Lung microvascular endothelial cell (primary cell): Measurements from ENCODE around the gene APBB2. TPM values are rescaled to one million over a fixed set of nuclear protein-coding genes. Genes with fewer than 3 reads are reported as not detected.
A peak's percentile ranks its signal among the peaks of the same experiment; 100 is the strongest.

Source experiments
- DNase-seq, 2 donors: peaks; one replicate each; pipeline versions ENCODE4 v3.0.0 to v3.0.0-alpha.2; 2010; ENCODE audit warnings: low read depth in 2 of 2
- total RNA-seq: library from RNA; depleted of rRNA; stranded (reverse); fragments of >200 nt; gene quantifications from 2 replicates; pipeline ENCODE4 v1.2.1, GENCODE V29; 2014

APBB2 gene
- total RNA-seq, 1 donor from 2014 or later = 18.5 TPM

- DNase-seq = peak; percentile 68 to 82
These were observed 2.1 kb upstream of the APBB2 start for GRCh38 chr4:41216294-41217019.

- DNase-seq = no peak
These were observed 1.6 kb upstream of the APBB2 start for GRCh38 chr4:41215969-41216293.

DNA sequence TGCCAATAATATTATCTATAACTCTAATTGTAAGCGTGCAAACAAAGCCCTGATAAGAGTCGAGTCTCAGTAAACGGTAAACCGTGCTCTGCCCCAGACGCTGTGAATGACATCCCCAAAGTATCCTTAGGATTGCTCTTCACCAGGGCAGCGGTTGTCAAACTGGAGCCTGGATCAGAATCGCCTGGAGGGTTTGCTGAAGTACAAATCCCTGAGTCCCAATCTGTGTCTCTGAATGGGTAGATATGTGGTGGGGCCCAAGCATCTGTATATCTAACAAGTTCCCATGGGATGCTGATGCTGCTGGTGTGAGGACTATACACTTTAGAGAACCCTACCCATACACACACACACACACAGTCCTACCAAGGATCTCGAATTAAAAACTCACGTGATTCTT, 813 bp upstream of the APBB2 start:
- no peak for DNase-seq

DNA sequence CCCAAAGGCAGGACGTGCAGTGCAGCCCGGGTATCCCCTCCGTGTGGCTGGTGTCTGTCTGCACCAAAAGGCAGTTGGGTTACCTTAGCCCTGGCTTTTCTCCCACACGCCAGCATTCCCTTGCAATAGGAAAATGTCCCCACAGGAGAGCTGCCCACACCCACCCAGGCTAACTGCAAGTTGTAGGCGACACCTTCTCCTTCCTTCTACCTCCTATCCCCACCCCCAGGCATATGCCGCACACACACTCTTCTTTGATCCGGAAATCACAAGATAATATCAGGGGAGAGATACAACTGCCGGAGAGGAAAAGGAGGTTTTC, 444 bp upstream of the APBB2 start:
- DNase-seq = no peak

GRCh38 chr4:41213625-41214135, 662 bp downstream of the APBB2 start:
- DNase-seq = peak; percentile 28 to 36

DNA sequence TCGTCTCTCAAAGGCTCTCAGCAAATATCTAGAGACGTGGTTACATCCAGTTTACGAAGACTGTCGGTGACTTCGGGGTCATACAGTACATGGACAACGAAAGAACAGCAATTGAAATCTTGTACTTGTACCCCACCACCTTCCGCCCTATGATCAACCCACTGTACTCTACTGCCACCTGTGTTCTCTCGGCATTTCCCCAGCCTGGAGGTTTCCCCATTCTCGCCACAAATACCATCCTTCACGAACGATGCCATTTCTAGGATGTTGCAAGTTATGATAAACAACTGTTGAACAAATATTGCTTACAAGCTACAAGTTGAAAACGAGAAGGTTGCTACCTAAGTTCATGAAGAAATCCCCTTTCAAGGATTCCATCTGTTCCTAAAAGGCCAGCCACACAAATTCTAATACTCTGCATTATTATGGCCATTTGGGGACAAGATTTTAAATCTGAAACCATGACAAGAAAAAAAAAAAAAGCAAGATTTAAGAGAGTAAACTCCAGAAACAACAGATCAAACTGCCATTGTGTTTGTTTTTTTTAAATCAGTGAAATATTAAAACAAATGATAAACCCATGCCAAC, 1.6 kb downstream of the APBB2 start:
- DNase-seq = peak; percentile 70 to 88

DNA sequence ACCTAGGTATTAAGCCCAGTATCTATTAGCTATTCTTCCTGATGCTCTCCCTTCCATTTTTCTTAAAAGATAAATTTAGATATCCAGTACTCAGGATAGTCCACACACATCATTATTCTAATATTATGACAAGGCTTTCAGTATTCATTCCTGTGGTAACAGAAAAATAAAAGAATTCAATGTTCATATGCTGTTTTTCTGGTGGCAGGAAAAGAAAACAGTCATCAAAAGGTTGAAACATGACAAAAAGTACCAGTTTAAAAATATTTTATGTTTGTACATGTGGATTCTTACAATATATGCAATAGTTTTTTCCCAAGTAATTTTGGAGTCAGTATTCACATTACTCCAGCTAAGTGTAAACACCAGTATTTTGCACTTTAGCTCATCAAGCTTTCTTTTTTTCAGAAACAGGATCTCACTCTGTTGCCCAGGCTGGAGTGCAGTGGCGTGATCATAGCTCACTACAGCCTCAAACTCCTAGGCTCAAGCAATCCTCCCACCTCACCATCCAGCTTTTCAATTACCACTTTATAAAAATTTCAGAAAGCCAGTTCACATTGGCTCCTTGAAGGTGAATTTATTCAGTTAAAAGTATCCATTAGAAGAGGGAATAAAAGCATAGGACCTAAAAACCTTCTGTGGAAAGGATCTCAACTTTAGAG, 2.3 kb downstream of the APBB2 start:
- DNase-seq = no peak

DNA sequence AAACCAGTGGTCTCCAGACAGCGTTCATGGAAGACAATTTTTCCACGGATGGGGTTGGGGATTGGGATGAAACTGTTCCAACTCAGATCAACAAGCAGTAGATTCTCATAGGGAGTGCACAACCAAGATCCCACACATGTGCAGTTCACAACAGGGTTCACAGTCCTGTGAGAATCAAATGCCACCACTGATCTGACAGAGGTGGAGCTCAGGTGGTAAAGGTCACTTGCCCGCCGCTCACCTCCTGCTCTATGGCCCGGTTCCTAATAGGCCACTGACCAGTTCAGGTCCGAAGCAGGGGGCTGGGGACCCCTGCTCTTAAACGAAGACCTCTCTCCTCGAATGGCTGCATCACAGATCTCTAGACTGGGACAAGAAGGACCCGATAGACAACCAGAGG, 4.4 kb downstream of the APBB2 start:
- no peak for DNase-seq

GRCh38 chr4:41209187-41209586, 5.2 kb downstream of the APBB2 start:
- no peak for DNase-seq

GRCh38 chr4:41207291-41207831, 7.0 kb downstream of the APBB2 start:
- DNase-seq = no peak

- DNase-seq = no peak
These were observed 8.4 kb downstream of the APBB2 start for GRCh38 chr4:41205854-41206460.

GRCh38 chr4:41205130-41205529, 9.2 kb downstream of the APBB2 start:
- peak; percentile 59 to 61 for DNase-seq

- DNase-seq = peak; percentile 82 to 85
These were observed 9.9 kb downstream of the APBB2 start for GRCh38 chr4:41204400-41204978.

GRCh38 chr4:41203841-41204240, 10.5 kb downstream of the APBB2 start:
- no peak for DNase-seq

DNA sequence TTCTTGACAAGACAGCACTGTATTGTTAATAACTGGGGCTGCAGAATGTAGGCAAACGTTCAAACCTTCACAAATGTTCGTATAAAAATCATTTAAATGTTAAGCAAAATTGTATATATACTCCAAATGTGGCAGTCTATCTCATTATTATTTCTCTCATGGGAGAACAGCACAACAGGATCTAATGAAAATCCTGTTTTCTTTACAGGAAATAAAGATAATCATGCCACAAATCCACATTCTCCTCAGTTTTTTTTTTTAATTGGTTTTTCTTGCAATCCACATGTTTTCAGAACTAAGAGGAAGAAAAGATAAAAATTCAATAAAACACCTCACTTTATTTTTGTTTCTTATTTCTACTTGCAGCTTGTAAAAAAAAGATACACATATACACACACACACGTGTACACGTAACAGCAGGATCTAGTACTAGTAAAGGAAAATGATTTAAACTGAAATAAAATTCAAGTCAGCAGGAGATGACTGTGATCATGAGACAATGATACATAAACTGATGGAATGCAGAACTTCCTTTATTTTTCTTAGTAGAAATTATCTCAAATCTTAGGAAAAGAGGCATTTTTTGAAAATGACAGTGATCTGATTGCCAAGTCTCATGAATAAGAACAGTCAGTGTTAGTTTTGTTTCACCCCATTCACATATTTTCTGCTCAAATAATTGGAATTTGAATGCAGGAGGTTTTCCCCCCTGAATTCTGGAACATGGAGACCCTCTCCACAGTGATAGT, 11.3 kb downstream of the APBB2 start:
- peak in 1 of 2 donors; percentile 72 for DNase-seq

DNA sequence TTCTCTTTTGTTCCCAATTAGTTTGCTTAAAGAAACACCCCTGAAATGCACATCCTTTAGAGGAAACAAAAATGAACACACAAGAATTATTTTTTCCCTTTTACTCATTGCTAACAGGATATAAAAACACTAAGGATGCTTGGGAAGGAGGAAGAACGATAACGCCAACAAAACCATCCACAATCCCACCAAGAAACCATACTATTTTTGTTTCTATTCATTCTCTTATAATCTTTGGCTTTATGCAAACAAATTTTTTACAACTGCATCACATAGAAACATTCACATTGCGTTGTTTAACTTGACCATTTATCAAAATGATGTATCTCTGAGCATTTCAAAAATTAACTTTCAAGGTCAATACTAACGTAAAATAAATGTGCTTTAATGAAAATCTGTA, 12.0 kb downstream of the APBB2 start:
- no peak for DNase-seq

DNA sequence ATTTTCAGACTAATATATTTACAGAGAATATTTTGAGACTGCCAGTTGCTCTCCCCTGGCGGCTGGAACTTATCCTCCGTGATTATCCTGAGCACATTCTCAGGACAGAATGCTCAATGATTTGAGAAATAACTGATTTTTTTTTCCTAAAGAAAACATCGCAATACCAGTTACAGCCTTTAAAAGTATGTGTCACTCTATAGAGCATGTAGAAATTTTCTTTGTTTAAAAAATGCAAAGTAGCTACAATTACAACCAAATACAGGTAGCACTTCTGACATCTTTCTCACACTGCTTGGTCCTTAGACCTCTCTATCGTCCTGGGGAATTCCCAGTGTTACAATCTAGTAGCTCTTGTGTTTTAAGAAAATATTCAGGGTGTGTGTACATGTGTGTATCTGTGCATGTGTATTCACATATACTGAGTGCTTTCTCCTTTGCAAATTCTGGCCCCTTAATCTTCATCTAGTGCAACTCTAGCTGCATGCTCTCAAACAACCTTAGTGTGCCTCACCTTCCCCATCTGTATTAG, 13.8 kb downstream of the APBB2 start:
- DNase-seq = no peak

DNA sequence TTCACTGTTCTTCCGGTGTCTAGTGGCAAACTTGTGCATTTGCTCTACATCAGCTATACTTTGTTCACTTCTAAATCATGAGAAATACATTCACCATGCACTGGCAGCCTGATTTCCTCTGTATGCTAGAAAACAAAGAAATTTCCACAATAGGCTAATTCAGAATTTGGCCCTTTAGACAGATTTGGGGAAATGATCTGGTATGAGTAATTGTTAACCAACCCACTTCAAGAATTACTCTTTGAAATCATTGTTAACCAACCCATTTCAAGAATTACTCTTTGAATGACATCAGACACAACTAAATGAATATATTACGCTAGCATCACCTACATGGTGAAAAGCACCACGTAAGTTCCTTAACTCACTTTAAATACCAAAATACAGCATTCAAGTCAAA, 14.6 kb downstream of the APBB2 start:
- DNase-seq = peak in 1 of 2 donors; percentile 69

DNA sequence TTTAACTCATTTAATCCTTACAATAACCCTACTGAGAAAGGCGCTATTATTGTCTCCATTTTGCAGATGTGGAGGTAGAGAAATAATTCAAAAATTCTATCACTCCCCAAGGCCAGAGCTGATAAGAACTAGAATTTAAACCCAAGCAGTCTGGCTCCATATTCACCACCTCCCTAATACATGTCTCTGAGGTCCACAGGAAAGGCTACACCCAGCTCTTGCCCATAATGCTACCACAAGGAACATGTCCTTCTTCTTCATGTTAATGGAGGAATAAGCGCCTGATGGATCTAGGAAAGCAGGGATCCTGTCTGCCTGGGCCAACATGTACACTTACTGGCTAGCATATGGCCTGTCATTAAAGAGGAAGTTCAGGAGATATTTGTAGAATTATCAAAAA, 16.3 kb downstream of the APBB2 start:
- no peak for DNase-seq

DNA sequence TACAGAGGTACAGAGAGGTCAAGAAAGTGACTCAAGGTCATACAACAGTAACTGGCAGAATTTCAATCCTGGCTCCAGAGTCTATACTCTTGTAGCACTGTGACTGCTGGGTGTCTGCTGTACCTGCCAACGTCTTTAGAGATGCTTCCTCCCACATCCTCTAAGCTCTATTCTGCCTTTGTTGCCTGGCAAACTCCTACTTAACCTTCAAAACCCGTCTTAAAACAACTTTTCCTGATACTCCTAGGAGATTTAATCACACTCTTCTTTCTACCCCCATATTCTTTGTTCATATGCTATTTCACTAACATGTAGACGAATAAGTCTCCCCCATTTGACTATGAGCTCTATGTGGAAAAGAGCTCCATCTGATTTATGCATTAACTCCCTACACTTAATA, 16.8 kb downstream of the APBB2 start:
- no peak for DNase-seq
